ENCODE data around the gene CIBAR2.

Gene CIBAR2

DNA sequence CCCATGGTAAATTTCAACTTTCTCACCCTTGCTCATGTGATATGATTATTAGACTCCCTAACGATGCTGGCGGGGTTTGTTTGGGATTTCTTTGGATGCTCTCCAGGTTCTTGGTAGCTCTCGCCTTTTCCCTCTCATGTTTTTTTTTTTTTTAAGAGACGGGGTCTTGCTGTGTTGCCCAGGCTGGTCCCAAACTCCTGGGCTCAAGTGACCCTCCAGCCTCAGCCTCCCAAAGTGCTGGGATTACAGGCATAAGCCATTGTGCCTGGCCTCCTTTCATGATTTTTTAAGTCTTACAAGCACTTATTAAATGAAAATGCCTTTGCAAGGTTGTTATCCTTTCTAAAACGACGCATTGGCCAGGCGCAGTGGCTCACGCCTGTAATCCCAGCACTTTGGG is 60.6 kb downstream of the CIBAR2 start:
- DNase-seq (ENCODE audit: extremely low read depth, low read depth): no peak
- TF ChIP-seq, protein P1, sequence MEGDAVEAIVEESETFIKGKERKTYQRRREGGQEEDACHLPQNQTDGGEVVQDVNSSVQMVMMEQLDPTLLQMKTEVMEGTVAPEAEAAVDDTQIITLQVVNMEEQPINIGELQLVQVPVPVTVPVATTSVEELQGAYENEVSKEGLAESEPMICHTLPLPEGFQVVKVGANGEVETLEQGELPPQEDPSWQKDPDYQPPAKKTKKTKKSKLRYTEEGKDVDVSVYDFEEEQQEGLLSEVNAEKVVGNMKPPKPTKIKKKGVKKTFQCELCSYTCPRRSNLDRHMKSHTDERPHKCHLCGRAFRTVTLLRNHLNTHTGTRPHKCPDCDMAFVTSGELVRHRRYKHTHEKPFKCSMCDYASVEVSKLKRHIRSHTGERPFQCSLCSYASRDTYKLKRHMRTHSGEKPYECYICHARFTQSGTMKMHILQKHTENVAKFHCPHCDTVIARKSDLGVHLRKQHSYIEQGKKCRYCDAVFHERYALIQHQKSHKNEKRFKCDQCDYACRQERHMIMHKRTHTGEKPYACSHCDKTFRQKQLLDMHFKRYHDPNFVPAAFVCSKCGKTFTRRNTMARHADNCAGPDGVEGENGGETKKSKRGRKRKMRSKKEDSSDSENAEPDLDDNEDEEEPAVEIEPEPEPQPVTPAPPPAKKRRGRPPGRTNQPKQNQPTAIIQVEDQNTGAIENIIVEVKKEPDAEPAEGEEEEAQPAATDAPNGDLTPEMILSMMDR (IDR thresholded peaks at IDR 0.05; ENCODE audit: low read depth, low read length): no peak

DNA sequence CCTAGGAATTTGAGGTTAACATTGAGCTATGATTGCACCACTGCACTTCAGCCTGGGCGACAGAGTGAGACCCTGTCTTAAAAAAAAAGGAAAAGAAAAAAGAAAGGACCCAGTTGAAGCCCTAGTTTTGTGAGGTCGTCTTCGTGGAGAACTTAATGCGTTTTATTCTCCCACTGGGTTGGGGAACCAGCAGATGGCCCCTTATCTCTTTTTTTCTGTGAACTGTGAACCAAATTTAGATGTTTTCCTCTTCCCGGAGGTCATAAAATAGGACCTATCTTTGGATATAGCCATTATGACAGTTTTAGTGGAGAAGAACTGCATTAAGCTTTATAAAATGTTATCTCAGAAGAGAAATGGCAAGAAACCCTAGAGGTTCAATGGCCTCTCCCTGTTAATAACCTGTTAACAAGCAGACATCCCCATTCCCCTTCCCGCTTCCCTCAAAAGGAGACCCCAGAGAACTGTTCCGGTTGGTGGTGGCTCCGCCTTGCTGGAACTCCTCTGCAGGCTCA is 61.1 kb downstream of the CIBAR2 start:
- TF ChIP-seq, protein P1 (IDR thresholded peaks at IDR 0.05; ENCODE audit: low read depth, low read length): no peak
- no peak for DNase-seq (ENCODE audit: extremely low read depth, low read depth)

- DNase-seq (ENCODE audit: extremely low read depth, low read depth): no peak
- TF ChIP-seq, protein P1 (IDR thresholded peaks at IDR 0.05; ENCODE audit: low read depth, low read length): no peak
These were observed 62.5 kb downstream of the CIBAR2 start for GRCh38 chr16:85049706-85050305.

GRCh38 chr16:85048921-85049562 is 63.2 kb downstream of the CIBAR2 start:
- no peak for DNase-seq (ENCODE audit: extremely low read depth, low read depth)
- TF ChIP-seq, protein P1 (IDR thresholded peaks at IDR 0.05; ENCODE audit: low read depth, low read length): no peak

All from AG09319 (cell line).